ENCODE measurements around the gene TUBGCP6.
A peak's percentile ranks its signal among the peaks of the same experiment; 100 is the strongest.
"Not testable (repeated sequence)": the region's sequence is repeated elsewhere in the genome, so short reads cannot be mapped to it uniquely, and the experiment has no call there.

The TUBGCP6 gene

GRCh38 chr22:50208430-50208938 lies 36.3 kb downstream of the TUBGCP6 start:
- DNase-seq, result no peak

GRCh38 chr22:50207383-50208140 lies 37.3 kb downstream of the TUBGCP6 start:
- DNase-seq, result no peak

- peak; percentile 87 for DNase-seq
Measured at GRCh38 chr22:50206599-50206998, 38.2 kb downstream of the TUBGCP6 start.

GRCh38 chr22:50205781-50206569 lies 38.8 kb downstream of the TUBGCP6 start:
- no peak for DNase-seq

GRCh38 chr22:50204998-50205397 lies 39.8 kb downstream of the TUBGCP6 start:
- not testable (repeated sequence) for DNase-seq

- DNase-seq, result no peak
Measured at GRCh38 chr22:50204571-50204970, 40.3 kb downstream of the TUBGCP6 start.

- no peak for DNase-seq
Measured at GRCh38 chr22:50203288-50203687, 41.5 kb downstream of the TUBGCP6 start.

GRCh38 chr22:50202130-50202666 lies 42.6 kb downstream of the TUBGCP6 start:
- DNase-seq, result no peak

GRCh38 chr22:50201191-50202129 lies 43.4 kb downstream of the TUBGCP6 start:
- no peak for DNase-seq

- DNase-seq, result peak; percentile 94
Measured at GRCh38 chr22:50200461-50201190, 44.2 kb downstream of the TUBGCP6 start, which contains the start of gene SELENOO. Gene SELENOO, plus strand, starts transcription at chr22:50201011. Its CDS starts 26 bp downstream, at chr22:50201037.

GRCh38 chr22:50199829-50200460 lies 44.9 kb downstream of the TUBGCP6 start:
- DNase-seq, result no peak

- DNase-seq, result no peak
Measured at GRCh38 chr22:50199251-50199721, 45.5 kb downstream of the TUBGCP6 start.

- DNase-seq, result no peak
Measured at GRCh38 chr22:50198624-50199017, 46.2 kb downstream of the TUBGCP6 start.

GRCh38 chr22:50197856-50198623 lies 46.8 kb downstream of the TUBGCP6 start:
- no peak for DNase-seq

- no peak for DNase-seq
Measured at GRCh38 chr22:50197000-50197800, 47.6 kb downstream of the TUBGCP6 start.

- DNase-seq, result no peak
Measured at GRCh38 chr22:50196256-50196655, 48.6 kb downstream of the TUBGCP6 start.

- no peak for DNase-seq
Measured at GRCh38 chr22:50194037-50194805, 50.6 kb downstream of the TUBGCP6 start.

- no peak for DNase-seq
Measured at GRCh38 chr22:50193621-50194020, 51.2 kb downstream of the TUBGCP6 start.
